GM19328 (cell line): ENCODE results near the gene TEKT3.

ENCODE experiments used
- ATAC-seq: cut with Tn5 transposase; IDR thresholded peaks from one replicate; pipeline ENCODE4 v1.9.1; 2021; ENCODE audit warnings: mild to moderate bottlenecking, moderate library complexity; ENCODE audit not compliant: unreplicated experiment

TEKT3 gene

DNA sequence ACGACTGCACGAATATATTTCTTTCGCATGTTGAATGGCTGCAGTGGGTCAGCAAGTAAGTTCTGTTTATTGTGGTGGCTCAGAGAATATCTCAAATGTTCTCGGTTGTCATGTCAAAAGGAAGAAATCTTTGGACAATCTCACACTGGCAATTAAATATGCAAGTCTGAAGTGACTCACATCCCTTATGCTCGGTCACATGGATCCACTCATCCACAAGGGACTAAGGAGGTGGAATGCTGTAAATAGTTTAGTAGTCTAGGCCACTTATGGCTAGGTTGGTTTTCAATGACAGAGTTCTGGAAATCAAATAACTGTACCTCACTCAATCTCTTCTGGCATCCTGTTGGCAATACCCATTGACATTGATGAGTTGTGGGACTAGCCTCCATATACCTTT, 43.2 kb downstream of the TEKT3 start:
- ATAC-seq: no peak

DNA sequence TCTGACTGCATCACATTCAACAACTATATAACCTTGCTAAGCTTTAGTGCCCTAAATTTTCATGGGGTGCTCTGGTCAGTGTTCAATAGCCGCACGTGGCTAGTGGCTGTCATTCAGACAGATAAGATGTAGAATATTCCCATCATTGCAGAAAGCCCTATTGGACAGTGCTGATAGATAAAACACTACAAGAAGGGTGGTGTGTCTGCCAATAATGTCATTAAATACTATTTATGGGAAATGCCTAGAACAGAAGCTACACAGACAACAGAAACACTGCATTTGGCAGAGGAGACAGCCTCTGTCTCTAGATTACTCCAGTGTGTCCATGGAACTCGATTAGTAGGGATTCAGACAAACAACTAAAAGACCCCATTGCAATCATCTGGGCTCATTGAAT, 47.8 kb downstream of the TEKT3 start:
- ATAC-seq: no peak

DNA sequence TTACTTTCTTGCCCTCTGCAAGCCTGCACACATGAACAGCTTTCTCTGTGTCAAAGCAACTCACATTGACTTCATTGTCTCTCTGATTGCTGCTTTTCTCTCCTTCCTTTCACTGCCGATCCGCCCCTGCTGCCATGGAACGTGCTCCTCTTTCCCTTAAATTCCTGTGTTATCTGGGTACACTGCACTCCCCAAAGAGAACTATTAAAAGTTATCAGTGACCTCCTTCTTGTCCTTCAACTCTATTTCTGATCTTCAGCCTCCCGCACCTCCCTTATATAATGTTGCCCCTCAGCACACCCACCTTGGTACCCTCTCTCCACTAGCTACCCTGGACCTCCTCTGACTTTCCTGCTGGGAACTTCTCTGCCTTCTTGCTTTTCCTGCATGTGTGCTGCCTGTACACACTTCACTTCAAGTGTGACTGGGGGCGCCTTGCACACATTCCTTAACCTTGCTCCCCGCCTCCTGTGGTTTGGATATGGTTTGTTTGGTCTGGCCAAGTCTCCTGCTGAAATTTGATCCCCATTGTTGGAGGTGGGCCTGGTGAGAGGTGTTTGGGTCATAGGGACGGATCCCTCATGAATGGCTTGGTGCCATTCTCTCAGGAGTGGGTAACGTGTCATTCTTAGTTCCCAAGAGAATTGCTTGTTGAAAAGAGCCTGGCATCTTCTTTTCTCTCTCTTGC, 49.6 kb downstream of the TEKT3 start:
- ATAC-seq: no peak

DNA sequence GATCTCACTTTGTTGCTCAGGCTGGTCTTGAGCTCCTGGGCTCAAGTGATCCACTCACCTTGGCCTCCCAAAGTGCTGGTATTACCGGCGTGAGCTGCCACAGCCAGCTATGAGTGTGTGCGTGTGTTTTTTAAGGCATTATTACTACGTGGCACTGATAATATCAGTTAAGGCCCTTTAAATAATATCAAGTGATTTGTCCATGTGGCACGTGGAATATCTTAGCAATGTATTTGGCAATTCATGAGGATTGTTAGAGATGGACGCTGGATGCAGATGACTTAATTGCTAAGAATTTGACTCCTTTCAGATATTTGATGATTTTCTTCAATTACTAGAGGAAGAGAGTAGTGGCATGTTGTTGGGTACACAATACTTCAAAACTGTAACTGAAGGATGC, 50.8 kb downstream of the TEKT3 start:
- no peak for ATAC-seq

DNA sequence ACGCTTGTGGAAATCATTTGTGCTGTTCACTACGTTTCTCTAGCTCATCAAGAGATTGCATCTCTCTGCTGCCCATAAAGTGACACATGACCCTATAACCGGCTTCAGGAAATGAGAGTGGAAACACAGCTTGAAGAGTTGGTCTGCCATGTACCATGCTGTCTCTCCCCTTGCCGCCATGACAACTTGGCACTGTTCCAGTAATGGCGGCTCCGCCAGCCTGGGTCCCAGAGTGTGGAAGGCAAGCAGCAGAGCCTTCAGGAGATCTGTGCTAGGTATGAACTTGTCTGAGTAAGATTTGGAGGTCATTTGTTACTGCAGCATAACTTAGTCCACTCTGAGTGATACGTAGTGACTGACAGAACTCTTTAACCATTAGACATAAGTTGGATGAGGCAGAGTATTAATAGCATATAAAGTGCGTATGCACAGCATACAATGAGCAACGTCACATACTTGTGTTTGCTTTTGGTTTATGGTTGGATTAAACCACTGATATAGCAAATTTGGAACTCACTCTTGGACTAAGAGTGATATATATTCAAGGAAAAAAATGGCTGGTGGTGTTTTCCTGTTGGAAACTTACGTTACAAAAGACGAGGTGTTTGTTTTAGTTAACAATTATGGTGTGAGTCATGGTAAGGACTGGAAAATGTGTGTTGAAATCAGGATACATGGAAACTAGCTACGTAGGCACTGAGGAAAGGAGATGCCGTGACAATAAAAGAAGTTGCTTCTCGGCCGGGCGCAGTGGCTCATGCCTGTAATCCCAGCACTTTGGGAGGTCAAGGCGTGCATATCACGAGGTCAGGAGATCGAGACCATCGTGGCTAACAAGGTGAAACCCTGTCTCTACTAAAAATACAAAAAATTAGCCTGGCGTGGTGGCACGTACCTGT, 51.9 kb downstream of the TEKT3 start:
- ATAC-seq: no peak

DNA sequence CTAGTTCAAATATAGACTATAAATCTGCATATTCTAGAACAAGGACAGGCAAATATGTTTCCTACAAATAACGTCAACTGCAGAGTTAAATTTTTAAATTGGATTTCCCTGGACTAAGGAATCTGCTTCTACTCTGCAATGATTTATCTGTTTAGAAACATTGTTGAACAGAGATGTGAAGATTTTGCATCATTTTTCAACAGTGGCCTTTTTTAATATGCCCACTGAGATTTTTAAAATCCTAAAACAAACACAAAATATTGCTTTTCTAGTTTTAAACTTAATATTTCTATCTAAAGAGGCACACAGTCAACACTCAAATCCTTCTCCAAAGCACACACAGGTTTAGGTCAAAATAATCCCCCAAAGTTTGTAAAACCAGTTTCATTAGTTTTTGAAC, 52.5 kb downstream of the TEKT3 start:
- ATAC-seq: no peak

DNA sequence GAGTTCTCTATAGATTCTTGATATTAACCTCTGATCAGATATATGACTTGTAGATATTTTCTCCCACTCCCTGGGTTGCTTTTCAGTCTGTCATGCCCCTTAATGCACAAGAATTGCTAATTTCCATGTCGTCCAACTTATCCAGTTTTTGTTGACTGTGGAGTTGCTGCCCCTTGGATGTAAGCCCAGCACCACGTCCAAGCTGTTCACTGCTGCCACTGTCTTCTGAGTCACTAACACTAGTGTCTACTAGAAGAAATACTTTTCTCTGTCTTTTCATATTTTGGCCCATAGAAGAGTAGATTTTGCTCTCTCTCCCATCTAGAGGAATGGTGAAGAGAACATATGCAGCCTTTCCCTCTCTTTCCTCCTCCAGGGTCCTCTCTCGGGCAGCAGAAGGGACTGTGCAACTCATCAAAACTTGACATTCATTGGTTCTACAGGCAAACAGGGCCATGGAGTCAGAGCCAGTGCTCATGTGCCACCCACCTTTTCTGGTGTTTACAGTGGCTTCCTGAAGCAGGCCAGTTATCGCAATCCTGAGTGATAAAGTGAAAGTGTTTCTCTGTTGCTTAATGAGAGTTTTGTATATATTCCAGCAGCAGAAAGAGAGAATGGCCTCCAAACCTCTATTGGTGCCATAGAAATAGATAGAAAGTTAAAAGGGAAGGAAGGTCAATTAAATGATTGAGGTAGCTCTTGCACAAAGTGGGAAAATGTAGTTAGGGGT, 53.7 kb downstream of the TEKT3 start:
- no peak for ATAC-seq

DNA sequence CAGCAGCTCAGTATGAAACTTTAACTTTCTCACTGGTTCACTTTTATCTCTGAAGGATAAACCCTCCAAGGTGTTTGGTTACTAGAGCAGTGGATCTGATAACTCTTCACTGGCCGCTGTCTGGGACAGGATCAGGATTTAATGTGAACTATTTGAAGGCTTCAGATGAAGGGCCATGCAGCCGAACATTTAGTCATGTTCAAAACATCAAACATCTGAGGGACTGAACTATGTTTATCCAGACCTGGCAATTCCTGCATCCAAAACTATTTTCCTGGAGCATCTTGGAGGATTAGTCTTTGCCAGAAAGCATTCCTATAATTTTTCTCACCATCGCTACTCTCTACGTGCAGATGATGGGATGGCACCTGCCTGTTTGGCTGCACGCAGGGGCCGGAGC, 55.9 kb downstream of the TEKT3 start:
- ATAC-seq: no peak

DNA sequence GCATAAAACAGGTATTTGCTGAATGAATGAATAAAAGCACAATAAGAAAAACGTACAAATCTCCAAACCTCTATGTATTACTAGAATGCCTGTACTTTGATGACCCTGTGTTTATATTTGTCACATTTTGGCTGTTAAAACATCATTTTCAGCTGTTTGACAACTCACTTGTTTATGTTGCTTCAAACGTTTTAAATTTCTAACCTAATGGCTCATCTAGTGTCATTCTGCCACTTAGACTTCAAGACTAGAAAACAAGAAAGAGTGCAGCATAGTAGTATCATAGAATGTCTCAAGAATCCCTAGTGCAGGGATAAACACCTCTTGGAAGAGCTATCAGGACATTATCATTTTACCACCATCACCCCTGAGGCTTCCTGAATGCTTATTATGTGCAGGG, 56.9 kb downstream of the TEKT3 start:
- ATAC-seq: no peak

DNA sequence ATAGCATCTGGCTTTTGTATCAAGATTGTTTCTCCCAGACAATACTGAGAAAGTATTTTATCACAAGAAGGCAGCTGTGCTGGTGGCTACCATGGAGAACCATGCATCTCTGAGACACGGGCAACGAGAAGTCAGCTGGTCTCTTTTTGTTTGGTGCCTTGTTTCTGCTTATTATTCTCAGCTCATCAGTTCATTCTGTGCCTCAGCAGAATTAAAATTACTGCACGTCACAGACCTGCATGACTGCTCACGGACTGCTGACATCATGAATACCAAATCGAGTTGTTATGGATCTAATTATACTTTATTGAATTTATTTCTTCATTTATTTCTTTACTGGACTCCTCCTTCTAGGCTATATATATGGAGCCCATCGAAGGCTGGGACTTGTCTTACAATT, 57.3 kb downstream of the TEKT3 start:
- no peak for ATAC-seq

DNA sequence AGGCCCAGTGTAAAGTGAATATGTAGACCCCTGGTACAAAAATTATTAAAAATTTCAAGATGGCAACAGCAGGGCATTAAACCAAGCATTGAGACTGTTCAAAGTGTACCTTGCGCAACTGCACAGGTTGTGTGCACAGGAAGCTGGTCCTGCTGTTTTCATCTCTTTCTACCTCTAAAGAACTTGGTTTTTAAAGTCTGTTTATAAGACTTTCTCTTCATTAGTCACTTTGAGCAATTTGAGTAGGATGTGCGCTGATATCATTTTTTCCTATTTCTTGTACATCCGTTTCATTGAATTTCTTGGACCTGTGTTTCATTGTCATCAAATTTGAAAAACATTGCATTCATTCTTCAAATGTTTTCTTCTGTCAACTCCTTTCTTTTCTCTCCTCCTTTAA, 59.5 kb downstream of the TEKT3 start:
- no peak for ATAC-seq

DNA sequence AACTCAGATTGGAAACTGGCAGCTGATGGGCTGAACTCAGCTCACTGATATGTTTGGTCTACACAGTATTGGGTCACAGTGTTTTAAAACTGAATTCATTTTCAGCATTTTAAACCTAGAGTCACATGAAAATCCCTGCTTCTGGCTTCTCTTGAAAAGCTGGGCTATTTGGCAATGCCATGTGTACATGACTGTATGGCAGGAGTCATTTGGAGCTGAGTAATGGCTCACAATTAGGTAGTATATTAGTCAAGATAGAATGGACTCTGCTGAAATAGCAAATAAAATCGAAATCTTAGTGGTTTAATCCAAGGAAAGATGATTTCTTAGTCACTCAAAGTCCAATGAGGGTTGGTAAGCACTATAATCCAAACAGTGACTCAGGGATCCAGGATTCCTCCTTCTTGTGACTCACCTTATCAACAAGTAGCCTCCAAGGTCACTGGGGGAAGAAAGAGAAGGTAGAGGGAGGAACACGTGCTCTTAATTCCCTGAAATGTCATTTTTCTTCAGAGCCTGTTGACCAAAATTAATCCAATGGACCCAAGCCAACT, 62.4 kb downstream of the TEKT3 start:
- ATAC-seq: no peak

DNA sequence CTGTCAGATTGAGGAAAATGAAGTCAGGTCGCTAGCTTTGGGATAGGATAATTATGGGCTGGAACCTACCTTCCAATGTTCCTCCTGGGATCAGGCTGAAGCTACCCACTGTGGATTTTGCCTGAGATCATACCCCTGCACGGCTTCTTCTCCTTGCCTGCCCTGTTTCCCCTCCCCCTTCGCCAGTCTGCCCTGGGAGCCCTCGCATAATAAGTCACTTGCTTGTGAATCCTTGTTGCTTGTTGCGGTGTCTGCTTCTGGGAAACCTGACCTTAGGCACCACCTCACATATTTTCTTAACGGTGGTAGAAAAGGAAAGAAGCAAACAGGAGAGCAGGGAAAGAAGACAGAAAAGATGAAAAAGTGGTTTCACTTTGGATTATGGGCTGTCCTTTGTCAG, 63.0 kb downstream of the TEKT3 start:
- ATAC-seq: no peak

DNA sequence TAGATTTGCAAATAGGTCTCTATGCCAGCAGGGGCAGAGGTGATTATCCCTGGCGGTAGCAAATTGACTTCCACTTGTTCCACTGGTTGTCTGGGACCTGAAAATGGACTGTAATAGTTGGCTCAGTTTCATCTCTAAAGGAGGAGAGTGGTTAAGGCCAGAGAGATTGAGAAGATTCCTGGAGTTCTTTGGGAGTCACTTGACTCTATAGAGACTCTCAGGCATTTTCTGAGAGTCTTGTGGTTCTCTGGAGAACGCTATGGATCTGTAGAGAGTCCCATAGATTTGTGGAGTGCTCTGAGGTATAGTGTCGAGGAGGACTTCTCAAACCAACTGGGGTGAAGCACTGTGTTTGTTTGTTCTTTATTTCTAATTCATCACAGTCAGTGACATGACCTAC, 67.4 kb downstream of the TEKT3 start:
- ATAC-seq: no peak

DNA sequence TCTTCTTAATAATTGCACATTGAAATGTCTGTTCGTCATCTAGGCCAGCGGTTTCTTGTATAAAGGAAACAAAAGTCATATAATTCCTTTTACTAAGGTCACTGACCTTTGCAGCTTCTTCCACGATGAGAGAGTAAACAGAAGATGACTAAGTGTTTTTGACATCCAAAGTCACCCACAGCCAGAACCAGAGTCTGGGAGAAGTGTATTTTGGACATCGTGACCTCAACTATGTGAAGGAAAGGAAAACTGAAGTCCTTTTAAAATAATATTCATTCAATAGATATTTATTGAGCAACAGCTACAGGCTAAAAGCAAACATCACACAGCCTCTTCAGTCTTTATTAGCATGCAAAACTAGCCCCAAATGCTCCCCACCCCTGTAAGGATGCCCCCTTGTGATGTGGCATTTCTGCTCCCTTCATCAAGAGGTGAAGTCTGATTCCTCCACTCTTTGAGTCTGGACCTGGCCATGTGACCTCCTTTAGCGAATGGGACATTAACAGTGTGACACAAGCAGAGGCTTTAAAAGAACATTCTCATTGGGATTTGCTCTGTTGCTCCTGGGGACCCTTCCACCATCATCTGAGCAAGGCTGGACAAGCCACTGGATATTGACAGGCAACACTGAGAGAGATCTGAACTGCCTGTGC, 68.1 kb downstream of the TEKT3 start:
- no peak for ATAC-seq

DNA sequence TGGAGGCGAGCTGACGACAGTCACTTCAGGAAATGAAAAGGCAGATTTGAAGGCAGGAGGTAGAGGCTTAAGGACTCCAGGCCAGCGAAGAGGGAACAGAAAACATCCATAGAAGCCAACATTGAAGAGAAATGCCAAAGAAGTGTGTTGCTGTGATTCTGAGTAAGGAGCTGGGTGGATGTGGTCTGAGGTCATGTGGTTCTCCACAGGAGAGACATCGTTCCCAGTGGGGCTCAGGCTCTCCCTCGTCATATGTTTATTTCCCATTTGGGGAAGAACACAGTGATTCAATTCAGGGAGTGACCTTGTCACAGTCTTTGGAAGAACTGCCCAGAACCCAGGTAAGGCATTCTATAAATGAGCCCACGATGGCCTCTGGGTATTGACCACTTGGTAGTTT, 69.7 kb downstream of the TEKT3 start:
- ATAC-seq: no peak

DNA sequence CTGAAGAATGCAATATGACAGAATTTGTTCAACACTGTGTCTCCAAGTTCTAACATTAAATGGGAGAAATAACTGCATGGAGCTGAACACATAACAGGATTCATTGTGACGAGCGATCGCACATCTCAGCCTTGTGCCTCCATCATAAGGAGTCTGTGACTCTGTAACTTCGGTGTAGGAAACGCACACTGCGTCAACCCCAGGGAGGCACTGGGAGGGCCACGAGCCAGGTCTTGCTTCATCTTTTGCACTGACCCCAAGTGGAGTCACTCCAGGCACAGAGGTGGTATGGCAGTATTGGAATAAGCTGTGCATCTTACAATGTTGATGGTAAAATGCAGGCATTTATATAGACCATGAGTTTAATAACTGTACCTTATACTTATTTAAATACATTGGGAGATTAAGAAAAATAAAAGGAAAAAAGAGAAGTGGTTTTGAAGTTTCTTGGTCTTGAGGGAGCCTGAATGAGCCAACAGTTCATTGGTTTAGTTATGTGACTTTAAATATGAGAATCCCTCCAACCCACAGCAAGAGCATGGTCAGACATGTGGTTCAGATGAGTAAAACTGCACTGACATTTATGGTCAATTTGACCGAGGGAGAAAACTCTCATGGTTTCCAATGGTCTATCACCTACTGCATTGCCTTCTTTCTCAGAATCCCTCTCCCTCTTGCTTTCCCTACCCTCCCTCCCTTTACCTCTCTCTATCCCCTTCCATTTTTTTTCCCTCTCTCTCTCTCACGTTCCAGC, 70.6 kb downstream of the TEKT3 start:
- ATAC-seq: no peak

DNA sequence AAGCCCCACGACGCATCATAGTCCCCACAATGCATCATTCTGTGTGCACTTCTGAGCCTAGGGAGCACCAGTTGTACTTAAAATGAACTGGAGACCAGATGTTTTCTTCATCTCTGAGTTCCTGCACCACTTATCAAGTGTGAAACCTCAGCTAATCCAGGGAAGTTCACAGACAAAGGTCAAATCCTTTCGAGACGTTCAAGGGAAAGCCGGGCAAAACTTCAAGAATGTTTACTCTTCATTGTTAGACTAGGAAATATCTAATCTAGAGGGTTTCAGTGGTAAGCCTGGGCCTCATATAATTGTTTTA, 71.7 kb downstream of the TEKT3 start:
- ATAC-seq: no peak

DNA sequence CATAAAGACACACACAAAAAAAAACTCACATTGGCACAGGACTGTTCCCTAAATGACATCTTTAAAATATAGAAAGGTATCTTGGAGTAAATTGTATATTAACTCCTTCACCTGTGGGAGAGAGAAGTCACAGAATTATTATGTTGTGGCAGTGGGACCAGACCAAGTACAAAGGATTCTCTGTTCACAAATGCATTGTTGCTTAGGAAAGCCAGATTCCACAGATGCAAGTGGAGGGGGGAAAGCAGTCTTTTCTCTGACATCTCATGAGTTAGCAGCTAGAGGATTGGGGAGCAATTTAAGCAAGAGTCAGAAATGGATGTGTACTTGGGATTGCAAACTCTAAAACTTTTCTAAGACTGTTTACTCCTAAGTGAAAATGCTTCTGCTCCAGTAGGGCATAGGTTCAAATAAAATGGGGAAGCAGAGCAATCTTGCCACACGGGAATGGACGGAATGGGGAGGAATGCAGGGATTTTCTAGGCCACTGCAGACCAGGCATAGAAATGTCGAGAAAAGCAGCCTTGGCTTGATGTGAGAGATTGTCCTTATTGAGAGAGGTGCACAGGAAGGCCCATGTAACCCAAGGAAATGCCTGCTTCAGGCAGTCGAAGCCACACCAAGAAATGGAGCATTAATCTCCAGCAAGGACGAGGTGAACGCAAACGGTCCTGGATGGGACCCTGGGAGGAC, 72.2 kb downstream of the TEKT3 start:
- no peak for ATAC-seq

DNA sequence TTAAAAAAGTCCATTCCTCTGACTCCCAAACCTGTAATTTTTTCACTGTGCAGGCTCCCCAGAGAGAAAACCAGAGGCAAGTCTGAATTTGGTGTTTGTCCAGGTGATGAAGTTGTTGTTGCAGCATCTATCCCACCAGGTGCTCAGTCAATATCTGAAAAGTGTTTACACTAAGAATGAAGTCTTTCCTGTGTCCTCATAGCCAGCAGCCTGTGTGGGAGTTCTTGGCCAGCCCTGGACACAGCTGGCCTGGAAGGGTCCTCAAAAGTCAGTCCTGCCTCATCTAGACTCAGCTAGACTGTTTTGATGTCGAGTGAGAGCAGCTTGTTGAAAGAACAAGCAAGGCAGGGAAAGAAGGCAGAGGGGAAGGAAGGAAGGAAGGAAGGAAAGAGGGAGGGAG, 72.9 kb downstream of the TEKT3 start:
- no peak for ATAC-seq
